Measurements from ENCODE around the gene PARP1.

PARP1 gene

GRCh38 chr1:226376300-226376699 lies 31.6 kb downstream of the PARP1 start:
- ATAC-seq = no peak
- no peak for DNase-seq

GRCh38 chr1:226373376-226373775 lies 34.5 kb downstream of the PARP1 start:
- DNase-seq (no peak), ATAC-seq (no peak)

- no peak for ATAC-seq
- DNase-seq = no peak
Measured at GRCh38 chr1:226372885-226373284, 35.0 kb downstream of the PARP1 start.

GRCh38 chr1:226371866-226372490 lies 35.9 kb downstream of the PARP1 start:
- ATAC-seq = no peak

GRCh38 chr1:226371027-226371694 lies 36.7 kb downstream of the PARP1 start:
- no peak for DNase-seq
- ATAC-seq = no peak

More at GRCh38 chr1:226371866-226372490, 35.9 kb downstream of the PARP1 start:
- DNase-seq = no peak

- no peak for DNase-seq
Measured at GRCh38 chr1:226370144-226370923, 37.6 kb downstream of the PARP1 start.

GRCh38 chr1:226369110-226369509 lies 38.8 kb downstream of the PARP1 start:
- no peak for DNase-seq
- ATAC-seq = no peak

More at GRCh38 chr1:226370144-226370923, 37.6 kb downstream of the PARP1 start:
- no peak for ATAC-seq

GRCh38 chr1:226366290-226366689 lies 41.6 kb downstream of the PARP1 start:
- DNase-seq (no peak), ATAC-seq (no peak)

- ATAC-seq (no peak), DNase-seq (no peak)
Measured at GRCh38 chr1:226365831-226366231, 42.1 kb downstream of the PARP1 start.

GRCh38 chr1:226364901-226365565 lies 42.9 kb downstream of the PARP1 start:
- no peak for ATAC-seq
- DNase-seq = no peak

- ATAC-seq (no peak), DNase-seq (no peak)
Measured at GRCh38 chr1:226364514-226364899, 43.4 kb downstream of the PARP1 start.

- DNase-seq (no peak), ATAC-seq (no peak)
Measured at GRCh38 chr1:226363801-226364513, 43.9 kb downstream of the PARP1 start.

- no peak for ATAC-seq
- no peak for DNase-seq
Measured at GRCh38 chr1:226362891-226363447, 44.9 kb downstream of the PARP1 start.

- DNase-seq (no peak), ATAC-seq (no peak)
Measured at GRCh38 chr1:226362361-226362760, 45.5 kb downstream of the PARP1 start.

- ATAC-seq (no peak), DNase-seq (no peak)
Measured at GRCh38 chr1:226360106-226360746, 47.7 kb downstream of the PARP1 start.

- ATAC-seq (no peak), DNase-seq (no peak)
Measured at GRCh38 chr1:226357416-226357815, 50.5 kb downstream of the PARP1 start.

GRCh38 chr1:226355669-226356551 lies 52.0 kb downstream of the PARP1 start:
- ATAC-seq (no peak), DNase-seq (no peak)

GRCh38 chr1:226355016-226355415 lies 52.9 kb downstream of the PARP1 start:
- ATAC-seq (no peak), DNase-seq (no peak)

GRCh38 chr1:226353698-226354525 lies 54.0 kb downstream of the PARP1 start:
- ATAC-seq (no peak), DNase-seq (no peak)
